Measurements from ENCODE around the gene SLC35G3. TPM values are rescaled to one million over a fixed set of nuclear protein-coding genes. Genes with fewer than 3 reads are reported as not detected.

SLC35G3 gene
- total RNA-seq, 4 donors from 2014 or later = not detected

DNA sequence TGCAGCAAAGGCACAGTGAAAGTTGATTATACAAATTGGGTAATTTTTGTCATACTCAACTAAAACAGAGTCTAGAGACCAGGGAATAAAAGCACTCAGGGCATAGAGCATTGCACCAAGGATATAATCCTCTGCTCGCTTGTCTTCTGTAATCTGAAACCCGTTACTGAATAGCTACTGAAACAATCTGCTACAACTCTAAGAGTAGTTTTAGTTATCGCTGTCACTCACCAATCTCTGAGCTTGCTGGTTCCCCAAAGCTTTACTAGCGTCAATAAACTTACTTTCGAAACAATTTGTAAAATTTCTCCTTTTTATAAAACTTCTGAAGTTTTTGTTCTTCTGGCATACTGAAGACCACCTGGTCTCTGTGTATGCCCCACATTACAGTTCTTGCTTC lies 22.9 kb upstream of the SLC35G3 start:
- no peaks in the 10 kb centered on the region for H3K27me3 ChIP-seq
- TF ChIP-seq POLR2A (IDR thresholded peaks at IDR 0.05) (no peak), POLR2AphosphoS5 (IDR thresholded peaks at IDR 0.05) (no peak), EP300 (IDR thresholded peaks at IDR 0.05; ENCODE audit: low read depth) (no peak)
- TF ChIP-seq, protein P1, sequence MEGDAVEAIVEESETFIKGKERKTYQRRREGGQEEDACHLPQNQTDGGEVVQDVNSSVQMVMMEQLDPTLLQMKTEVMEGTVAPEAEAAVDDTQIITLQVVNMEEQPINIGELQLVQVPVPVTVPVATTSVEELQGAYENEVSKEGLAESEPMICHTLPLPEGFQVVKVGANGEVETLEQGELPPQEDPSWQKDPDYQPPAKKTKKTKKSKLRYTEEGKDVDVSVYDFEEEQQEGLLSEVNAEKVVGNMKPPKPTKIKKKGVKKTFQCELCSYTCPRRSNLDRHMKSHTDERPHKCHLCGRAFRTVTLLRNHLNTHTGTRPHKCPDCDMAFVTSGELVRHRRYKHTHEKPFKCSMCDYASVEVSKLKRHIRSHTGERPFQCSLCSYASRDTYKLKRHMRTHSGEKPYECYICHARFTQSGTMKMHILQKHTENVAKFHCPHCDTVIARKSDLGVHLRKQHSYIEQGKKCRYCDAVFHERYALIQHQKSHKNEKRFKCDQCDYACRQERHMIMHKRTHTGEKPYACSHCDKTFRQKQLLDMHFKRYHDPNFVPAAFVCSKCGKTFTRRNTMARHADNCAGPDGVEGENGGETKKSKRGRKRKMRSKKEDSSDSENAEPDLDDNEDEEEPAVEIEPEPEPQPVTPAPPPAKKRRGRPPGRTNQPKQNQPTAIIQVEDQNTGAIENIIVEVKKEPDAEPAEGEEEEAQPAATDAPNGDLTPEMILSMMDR (IDR thresholded peaks at IDR 0.05) = no peak
- in situ Hi-C loops (cut with MboI; ENCODE audit: low pct_ligation_motif_present in 1 of 4, low pct_unique_long_range_greater_than_20kb in 1 of 4, low sequenced_read_pairs in 3 of 4) (no loop called here), intact Hi-C loops (cut with DNase I; ENCODE audit: low total_unique reads) (no loop called here)
- WGBS, 2 donors (ENCODE audit: low coverage in 1 of 2) = 60 to 70% methylated on average over 5 of the region's 5 CpGs
- DNase-seq = no peak
- H3K4me1 ChIP-seq = no peaks in the 10 kb centered on the region
- no peak overlapping the region for H3K4me3 ChIP-seq
- H3K36me3 ChIP-seq = no peaks in the 10 kb centered on the region
- H3K9me3 ChIP-seq = no peaks in the 10 kb centered on the region
- no peak overlapping the region for H3K27ac ChIP-seq

DNA sequence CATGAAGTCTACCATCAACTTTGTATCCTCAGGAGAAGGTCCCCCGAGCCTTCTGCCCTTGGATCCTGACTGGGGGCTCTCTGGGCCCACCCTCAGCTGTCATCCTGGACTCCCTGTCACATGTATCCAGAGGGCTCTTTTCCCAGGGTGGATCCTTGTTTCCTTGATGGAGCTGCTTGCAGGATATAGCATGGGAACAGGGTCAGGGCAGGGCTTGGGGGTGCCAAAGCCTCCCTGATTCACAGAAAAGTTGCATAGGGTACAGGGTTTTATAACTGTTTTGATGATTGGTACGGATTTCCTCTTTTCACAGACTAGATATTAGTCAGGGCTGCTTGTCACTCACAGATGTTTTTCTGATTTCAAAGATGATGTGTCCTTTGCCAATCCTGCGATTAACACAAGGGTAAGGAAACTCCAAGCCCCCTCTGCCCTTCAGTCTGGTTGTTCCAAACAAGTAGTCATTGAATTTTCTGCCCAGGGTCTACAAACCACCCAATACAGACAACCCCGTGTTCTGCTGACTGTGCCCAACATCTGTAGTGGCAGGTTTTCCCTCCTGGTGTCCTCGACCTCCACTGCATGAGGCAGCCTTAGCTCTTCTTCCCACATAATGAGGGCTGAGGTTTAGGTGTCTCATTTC lies 20.6 kb upstream of the SLC35G3 start:
- WGBS, 2 donors (ENCODE audit: low coverage in 1 of 2) = 37 to 46% methylated on average over 3 to 5 of the region's 5 CpGs
- in situ Hi-C loops (cut with MboI; ENCODE audit: low pct_ligation_motif_present in 1 of 4, low pct_unique_long_range_greater_than_20kb in 1 of 4, low sequenced_read_pairs in 3 of 4) (no loop called here), intact Hi-C loops (cut with DNase I; ENCODE audit: low total_unique reads) (no loop called here)
- Histone ChIP-seq H3K4me1 (no peaks in the 10 kb centered on the region), H3K27me3 (no peaks in the 10 kb centered on the region), H3K9me3 (no peaks in the 10 kb centered on the region), H3K36me3 (no peaks in the 10 kb centered on the region), H3K27ac (peak overlapping the region; percentile 14 to 67 (median 62)), H3K4me3 (no peak overlapping the region)
- TF ChIP-seq, protein P1 (IDR thresholded peaks at IDR 0.05) = no peak
- TF ChIP-seq POLR2A (IDR thresholded peaks at IDR 0.05) (no peak), EP300 (IDR thresholded peaks at IDR 0.05; ENCODE audit: low read depth) (no peak), POLR2AphosphoS5 (IDR thresholded peaks at IDR 0.05) (no peak)
- DNase-seq = no peak

DNA sequence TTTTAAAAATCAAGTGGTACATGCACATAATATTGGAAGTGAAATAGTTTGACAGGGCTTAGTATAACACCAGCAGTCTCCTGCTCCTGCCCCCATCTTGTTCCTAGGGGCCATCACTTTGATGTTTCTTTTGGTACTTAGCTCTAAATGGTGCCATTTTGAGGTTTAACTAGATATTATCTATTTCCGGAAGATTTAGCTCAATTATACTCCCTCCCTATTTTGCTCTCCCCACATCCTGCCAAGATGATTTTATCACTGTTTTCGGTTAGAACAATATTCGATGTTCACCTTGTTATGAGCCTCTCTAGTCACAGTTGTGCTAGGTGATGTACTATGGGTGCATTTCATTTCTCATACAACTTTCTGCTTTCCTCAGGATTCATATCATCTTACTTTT lies 20.0 kb upstream of the SLC35G3 start:
- intact Hi-C loops (cut with DNase I; ENCODE audit: low total_unique reads) = no loop called here
- H3K4me1 ChIP-seq = no peaks in the 10 kb centered on the region
- DNase-seq = no peak
- no peaks in the 10 kb centered on the region for H3K36me3 ChIP-seq
- peak overlapping the region; percentile 25 to 67 (median 62) for H3K27ac ChIP-seq
- 63 to 71% methylated on average over 2 to 3 of the region's 3 CpGs for WGBS, 2 donors (ENCODE audit: low coverage in 1 of 2)
- in situ Hi-C loops (cut with MboI; ENCODE audit: low pct_ligation_motif_present in 1 of 4, low pct_unique_long_range_greater_than_20kb in 1 of 4, low sequenced_read_pairs in 3 of 4) = no loop called here
- H3K9me3 ChIP-seq = no peaks in the 10 kb centered on the region
- no peaks in the 10 kb centered on the region for H3K27me3 ChIP-seq
- no peak overlapping the region for H3K4me3 ChIP-seq
- peak; percentile 48 for TF ChIP-seq POLR2A (IDR thresholded peaks at IDR 0.05)
- TF ChIP-seq POLR2AphosphoS5 (IDR thresholded peaks at IDR 0.05) = peak in 2 of 3 donors; percentile 39 to 51
- no peak for TF ChIP-seq EP300 (IDR thresholded peaks at IDR 0.05; ENCODE audit: low read depth)

DNA sequence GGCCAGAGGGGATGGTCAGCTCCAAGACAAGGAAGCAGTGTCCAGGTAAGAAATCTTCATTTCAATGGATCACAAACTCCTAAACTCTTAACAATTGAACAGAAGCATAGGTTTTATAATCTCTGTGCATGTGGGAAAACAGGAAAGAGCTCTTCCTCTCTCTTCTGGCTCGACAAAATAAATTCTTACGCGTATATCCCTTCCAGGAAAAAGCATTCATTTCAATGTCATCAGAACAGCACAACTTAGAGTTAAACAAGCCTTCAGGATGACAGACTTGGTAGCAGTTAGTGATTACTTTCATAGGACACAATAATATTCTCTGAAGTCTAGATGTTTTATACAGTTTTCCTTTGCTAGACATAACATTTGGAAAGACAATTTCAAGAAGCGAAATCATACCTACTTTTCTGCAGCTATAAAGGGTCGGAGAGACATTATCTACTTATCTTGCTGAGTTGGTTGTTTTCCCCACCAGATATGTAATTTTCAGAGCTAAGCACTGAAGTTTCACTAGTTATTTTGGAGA lies 19.3 kb upstream of the SLC35G3 start:
- Histone ChIP-seq H3K4me3 (no peak overlapping the region), H3K27me3 (no peaks in the 10 kb centered on the region), H3K9me3 (no peaks in the 10 kb centered on the region), H3K27ac (peak overlapping the region in 3 of 4 donors; percentile 36 to 51 (median 44)), H3K4me1 (no peaks in the 10 kb centered on the region), H3K36me3 (no peaks in the 10 kb centered on the region)
- TF ChIP-seq, protein P1 (IDR thresholded peaks at IDR 0.05) = no peak
- no peak for TF ChIP-seq POLR2A (IDR thresholded peaks at IDR 0.05)
- no peak for TF ChIP-seq EP300 (IDR thresholded peaks at IDR 0.05; ENCODE audit: low read depth)
- no peak for TF ChIP-seq POLR2AphosphoS5 (IDR thresholded peaks at IDR 0.05)
- 79% methylated on average over 5 of the region's 5 CpGs; no CpG with 5 or more reads in 1 of the 2 donors for WGBS, 2 donors (ENCODE audit: low coverage in 1 of 2)
- no peak for DNase-seq
- intact Hi-C loops (cut with DNase I; ENCODE audit: low total_unique reads) = no loop called here
- in situ Hi-C loops (cut with MboI; ENCODE audit: low pct_ligation_motif_present in 1 of 4, low pct_unique_long_range_greater_than_20kb in 1 of 4, low sequenced_read_pairs in 3 of 4) = no loop called here

Data from transverse colon (tissue), 4 donors.